HG02943 (cell line): Measurements from ENCODE around the gene FOXI1.
"Not testable (repeated sequence)": the region's sequence is repeated elsewhere in the genome, so short reads cannot be mapped to it uniquely, and the experiment has no call there.

Source experiments
- ATAC-seq: cut with Tn5 transposase; IDR thresholded peaks from one replicate; pipeline ENCODE4 v1.9.1; 2021; ENCODE audit warnings: mild to moderate bottlenecking, low read depth, moderate library complexity; ENCODE audit not compliant: unreplicated experiment

FOXI1 gene

DNA sequence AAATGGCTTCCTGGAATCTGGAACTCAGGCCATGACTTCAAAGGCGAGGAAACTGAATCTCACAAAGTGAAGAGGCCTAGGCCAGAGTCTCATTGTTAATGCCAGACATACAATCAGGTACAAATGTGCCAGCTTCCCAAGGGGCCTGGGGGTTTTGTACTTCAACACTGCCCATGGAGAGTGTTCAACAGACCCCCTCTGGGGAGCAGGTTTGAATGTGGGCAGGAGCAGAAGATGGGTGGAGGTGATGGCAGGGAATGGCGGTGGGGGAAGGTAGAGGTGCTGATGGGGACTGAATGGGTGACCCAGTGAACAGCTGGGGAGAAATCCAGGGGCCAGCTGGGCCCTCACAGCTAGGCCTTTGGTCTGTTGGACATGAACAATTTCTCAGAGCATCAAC is 12.0 kb downstream of the FOXI1 start:
- no peak for ATAC-seq

DNA sequence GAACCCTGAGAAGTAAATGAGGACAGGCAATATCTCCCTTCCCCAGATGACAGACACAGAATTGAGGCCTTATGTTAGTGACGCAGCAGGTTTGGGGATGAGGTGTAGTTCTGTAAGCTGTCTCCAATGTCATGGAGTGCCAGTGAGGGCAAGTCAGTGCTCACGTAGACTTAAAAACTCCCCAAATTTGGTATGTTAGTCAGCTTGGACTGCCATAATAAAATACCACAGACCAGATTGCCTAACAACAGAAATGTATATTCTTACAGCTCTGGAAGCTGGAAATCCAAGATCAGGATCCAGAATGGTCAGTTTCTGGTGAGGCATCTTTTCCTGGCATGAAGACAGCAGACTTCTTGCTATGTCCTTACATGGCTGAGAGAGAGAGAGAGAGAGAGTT is 14.9 kb downstream of the FOXI1 start:
- no peak for ATAC-seq

DNA sequence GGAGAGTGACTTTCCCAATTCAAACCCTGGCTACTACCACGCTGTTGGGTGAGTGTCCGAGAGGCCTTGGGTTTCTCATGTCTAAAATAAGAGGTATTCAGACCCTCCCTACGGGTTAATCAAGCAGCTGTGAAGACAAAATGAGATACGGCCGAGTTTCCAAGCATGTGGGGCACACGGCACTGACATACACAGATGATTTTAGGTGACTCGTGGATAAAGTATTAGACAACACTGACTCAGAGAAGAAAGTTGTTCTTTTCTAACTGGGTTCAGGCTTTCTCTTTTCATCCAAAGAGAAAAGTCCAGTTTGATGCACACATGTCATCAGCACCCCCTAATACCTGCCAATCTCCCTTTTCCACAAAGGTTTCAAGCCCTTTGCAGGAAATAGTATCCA is 15.6 kb downstream of the FOXI1 start:
- ATAC-seq, result no peak

DNA sequence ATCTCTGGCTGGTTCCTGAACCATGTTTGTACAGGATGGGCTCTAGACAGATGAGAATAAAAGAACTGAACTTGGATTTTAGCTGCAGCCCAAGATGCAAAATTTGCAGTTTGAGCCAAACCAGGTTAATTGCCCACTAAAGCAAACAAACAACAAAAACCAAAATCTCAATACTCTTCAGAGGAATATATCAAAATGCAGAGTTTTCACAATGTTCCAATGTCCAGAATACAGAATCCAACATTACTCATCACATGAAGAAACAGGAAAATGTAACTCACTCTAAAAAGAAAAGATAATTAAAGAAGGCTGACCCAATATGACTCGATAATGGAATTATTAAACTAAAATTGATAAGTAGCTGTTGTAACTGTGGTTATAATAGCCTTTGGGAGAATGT is 20.4 kb downstream of the FOXI1 start:
- no peak for ATAC-seq

DNA sequence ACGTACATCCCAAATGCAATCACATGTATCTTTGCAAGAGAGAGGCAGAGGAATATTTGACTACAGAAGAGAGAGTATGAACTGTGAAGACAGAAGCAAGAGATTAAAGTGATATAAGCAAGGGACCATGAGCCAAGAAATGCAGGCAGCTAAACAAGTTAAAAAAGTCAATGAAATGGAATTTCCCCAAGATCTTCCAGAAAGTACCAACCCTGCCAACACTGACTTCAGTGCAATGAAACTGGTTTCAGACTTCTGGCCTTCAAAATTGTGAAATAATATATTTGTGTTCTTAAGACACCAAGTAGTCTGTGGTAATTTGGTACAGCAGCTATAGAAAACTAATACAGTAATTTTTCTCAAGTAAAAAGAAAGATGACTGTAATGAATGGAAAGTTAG is 20.9 kb downstream of the FOXI1 start:
- no peak for ATAC-seq

DNA sequence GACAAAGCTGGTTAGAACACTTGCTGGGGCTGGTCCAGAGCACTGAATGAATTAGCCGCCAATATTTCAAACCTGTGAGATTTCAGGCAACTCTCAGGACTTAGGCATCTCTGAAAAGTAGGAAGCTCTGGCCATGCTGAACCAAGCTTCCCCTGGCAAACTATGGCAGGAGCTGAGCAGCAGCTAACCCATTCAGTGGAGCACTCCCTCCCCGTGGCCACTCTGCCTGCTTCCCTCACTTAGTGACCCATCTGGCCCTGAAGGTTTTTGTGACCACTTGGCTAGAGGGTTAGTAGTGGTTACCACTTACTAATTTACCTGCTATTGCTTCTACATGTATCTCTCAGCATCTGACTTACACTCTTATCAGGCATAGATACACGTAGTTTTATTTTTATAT is 25.5 kb downstream of the FOXI1 start:
- ATAC-seq, result no peak

DNA sequence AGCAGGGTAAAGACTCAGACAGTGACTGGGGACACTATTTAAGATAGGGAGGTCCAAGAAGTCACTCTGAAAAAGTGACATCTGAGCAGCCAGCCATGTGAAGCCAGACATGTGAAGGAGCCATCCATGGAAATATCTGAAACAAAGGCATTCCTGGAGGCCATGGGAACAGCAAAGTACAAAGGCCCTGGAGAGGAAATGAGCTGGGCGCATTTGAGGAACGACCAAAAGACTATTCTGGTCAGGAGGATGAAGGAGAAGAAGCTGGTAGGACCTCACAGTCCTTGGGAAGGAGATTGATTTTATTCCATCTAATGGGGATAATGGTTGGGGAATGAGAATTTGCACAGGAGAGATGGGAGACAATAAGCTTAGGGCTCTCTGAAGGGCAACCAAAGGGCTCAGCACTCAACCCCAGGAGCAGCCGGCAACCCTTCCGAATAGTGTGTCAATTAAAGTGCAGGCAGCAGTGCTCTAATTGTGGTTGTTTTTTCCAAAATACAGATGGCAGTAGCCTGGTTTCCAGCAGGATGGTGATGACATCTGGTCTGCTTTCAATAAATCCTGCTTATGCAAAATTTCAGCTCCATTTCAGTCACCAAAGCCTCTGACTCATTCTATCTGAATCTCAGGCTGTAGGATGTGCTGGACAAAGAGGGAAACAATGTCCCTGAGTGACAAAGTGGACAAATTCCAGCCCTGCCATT is 26.7 kb downstream of the FOXI1 start:
- no peak for ATAC-seq

DNA sequence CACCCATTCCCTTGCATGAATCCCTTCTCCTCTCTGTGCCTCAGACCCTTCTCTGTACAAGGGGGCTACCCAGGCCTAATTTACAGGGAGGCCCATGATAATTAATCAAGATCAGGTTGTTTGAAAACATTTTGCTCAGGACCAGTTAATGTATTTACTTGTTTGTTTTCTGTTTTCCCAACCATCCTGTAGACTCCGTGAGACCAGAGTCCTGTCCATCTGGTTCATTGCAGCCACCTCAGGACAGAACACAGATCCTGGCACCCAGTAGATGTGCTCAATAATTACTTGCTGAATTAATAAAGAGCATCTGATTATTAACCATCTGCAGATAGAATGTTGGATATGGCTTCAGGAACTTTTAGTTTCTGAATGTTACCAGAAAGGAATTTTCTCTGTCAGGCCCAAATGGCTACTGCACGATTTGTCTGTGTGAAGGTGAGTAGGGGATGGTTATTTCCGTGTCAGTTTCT is 27.3 kb downstream of the FOXI1 start:
- no peak for ATAC-seq

DNA sequence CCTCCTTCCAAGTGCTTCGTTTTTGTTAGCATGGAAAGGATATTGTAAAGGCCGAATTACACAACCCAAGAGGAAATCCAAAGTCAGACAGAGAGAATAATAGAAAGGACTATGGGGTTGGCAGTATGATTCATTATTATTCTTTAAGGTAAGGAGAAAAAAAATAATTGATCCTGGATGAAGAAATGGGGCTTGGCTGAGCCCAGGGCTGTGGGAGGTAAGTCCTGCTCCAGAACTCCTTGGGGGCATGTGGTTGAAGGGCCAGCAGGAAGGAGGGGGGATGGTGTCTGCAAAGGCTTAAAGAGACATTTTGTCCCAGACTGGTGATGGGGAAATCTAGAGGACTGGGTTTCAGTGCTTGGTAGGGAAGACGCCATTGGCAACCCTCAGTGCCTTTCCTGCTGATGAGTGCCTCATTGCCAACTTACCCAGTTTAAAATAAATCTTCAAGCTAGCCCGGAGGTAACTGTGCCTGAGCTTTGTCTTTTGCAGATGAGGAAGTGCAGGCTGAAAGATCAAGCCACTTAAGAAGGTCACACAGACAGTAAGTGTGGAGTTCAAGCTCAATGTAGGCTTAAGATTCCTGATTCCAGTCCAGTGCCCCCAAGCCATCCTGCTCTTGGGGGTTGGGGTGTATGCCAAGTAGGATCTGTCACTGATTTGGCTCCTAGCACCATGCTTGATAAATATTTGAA is 30.2 kb downstream of the FOXI1 start:
- ATAC-seq, result no peak

DNA sequence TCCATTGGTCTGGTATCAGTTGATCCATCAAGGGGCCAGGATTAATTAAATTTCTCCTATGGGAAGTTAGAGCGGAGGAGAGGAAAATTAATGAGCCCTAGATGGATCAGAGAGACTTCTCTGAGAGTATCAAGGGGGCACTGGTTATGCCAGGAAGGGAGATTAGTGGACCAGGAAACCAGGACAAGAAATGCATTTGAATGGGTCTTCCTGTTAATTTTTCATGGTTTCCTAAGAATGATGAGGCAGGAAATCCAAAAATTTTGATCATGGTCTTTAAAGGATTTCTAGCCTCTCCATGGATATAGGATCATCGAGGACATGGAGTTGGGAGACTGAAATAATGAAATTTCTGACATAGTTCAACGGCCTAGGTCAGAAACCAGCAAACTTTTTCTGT is 30.8 kb downstream of the FOXI1 start:
- no peak for ATAC-seq

DNA sequence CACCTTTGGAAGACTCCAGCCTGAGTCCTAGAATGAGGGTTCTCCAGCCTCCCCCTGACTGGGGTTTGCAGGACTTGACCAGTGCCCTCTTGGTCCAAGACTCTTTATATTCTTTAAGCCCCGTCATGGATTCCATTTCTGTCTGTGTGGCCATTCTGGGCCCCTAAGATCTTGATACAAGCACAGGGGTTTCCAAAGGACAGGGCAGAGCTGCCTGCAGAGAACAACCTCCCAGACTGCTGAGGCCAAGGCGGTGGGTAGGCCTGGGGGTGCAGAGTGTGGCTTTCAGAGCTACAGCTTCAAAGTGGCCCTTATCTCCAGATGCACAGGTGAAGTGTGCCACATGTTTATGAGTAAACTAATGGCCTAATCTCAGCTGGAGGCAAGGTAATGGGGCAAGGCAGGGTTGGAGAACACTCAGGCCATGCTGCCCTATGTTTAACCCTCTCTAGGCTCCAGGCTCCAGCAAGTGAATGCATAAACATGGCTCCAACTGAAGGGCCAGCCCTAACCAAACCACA is 32.1 kb downstream of the FOXI1 start:
- ATAC-seq, result no peak

DNA sequence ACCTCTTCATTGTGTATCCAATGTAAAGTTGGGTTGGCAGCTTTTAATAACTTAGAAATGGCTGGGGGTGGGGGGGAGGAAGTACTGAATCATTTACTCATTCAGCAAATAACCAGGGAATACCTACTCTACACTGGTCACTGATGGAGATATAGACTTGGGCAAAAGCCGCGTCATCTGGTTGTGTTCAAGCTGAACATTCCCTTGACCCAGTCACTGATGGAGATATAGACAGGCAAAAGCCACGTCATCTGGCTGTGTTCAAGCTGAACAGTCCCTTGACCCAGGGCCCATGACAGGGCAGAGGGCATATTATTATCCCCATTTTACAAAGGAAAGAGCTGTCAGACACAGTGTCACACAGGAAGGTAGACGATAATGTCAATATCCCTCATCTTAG is 32.6 kb downstream of the FOXI1 start:
- no peak for ATAC-seq

DNA sequence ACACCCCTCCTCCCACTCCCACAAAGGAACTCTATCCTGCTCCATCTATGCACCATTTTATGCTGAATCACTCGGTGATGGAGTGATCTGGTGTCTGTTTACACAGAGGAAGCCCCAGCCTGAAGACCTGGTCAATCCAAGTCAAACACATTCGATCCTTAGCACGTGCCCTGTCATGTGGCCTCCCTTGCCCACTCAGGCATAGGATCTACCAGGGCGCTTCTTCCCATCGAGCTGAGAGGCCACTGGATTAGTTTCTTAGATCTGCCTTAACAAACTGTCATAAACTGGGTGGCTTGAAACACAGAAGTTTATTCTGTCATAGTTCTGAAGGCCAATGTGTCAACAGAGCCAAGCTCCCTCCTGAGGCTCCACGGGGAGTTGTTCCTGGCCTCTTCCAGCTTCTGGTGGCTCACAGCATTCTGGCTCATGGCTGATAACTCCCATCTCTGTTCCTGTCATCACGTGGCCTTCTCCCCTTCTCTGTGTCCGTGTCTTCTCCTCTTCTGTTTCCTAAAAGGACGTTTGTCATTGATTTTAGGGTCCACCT is 34.2 kb downstream of the FOXI1 start:
- no peak for ATAC-seq

DNA sequence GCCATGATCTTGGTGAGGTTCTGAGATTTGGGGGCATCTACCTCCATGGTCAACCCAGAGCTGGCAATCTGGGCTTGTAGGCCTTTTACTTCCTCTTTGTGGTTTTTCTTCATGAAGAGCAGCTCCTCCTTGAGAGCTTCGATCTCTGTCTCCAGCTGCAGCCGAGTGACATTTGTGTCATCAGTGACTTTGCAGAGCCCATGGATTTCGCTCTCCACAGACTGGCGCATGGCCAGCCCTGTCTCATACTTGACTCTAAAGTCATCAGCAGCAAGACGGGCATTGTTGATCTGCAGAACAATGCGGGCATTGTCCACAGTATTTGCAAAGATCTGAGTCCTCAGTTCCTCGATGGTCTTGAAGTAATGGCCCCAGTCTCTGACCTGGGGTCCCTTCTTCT is 35.5 kb downstream of the FOXI1 start:
- not testable (repeated sequence) for ATAC-seq

DNA sequence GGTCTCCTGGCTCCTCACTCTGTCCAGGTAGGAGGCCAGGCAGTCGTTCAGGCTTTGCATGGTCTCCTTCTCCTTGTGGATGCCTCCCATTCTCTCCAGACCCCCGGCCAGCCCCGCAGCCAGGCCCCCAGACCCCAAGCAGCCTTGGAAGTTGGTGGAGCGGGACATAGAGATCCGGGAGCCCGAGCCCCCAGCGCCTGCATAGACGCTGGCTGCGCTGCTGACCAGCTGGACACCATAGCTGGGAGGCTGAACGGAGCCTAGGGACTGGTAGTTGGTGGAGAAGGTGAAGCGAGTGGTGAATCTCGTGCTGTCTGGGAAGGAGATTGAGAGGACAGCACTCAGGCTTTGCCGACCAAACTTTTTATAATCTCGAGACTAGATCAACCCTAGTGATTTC is 35.9 kb downstream of the FOXI1 start:
- ATAC-seq, result no peak

DNA sequence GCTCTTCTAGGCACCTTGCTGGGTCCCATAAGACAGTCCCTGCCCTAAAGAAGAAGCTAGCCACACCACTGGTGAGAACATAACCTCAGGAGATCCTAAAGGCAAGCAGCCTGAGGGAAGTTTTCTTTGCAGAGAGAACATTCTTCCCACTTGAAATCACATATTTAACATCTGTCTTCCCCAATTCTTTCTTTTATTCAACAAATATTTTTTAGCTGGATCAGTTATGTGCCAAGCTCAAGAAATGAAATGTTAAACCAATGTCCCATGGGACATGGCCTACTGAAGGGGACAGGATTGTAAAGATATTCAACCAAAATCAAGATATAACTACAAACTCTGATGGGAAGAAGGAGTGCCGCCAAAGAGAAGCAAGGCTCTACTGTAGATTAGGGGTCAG is 36.5 kb downstream of the FOXI1 start:
- ATAC-seq, result no peak

DNA sequence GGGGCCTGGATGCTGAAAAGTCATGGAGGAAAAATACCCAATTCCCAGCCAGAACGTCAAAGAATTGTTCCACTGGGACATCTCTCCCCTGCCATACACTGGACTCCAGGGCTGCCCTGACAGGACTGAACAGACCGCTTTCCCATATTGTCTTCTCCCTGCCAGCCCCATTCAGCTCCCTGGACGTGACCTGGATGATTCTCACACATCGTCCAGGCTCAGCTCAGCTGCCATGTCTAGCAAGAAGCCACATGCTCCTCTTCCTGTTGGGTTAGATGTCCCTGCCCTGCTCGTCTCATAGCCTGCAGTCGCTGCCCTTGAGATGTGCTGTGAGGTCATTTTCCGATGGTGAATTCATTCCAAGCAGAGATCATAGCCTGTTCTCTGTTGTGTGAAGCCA is 37.4 kb downstream of the FOXI1 start:
- ATAC-seq, result no peak

DNA sequence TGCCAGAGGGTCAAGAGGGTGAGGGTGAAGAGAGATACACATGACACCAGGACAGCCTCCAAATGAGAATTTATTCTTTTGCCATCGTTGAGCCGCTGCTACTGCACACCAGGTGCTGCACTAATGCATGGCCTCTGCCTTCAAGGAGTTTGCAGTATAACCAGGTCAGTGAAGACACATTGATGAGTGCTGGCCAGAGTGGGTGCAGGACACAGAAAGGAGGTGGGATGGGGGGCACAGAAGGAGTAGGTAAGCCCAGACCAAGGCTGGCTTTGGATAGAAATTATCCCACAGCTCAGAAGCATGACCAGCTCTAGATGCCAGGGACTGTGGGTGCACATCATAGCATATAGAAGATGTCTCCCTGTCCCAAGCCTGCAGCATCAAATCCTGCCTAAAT is 38.0 kb downstream of the FOXI1 start:
- ATAC-seq, result no peak

DNA sequence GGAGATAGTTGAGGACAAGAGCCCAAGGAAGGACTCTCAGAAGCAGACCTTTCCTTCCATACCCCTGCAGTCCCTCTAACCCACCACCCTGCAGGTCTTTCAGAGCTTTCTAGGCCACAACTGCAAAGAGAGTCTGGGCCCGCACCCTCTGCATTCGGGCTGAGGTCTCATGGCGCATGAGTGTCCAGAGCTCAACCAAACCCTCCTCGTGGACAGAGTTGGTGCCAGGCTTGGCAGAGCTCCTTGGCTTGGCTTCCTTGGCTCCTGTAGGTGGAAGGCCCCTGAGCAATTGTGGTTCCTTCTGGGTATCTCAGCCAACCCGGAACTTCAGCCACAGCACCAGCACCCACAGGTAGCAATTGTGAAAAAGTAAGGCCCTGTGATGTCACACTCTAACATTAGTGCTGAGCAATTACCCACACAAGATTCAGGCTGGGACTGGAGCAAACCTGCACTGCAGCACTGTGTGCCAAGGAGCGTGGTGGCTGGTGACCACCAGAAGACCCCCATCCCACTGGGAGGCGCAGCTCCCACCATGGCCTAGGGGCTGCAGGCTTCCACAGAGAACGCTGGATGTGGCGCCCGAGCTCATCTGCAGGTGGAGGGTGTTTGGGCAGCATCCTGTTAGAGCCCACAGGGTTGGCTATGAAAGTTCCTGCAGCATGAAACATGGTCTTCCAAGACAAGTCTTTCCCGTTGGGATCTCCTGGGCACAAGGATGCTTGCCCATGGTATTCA is 38.8 kb downstream of the FOXI1 start:
- ATAC-seq, result no peak

DNA sequence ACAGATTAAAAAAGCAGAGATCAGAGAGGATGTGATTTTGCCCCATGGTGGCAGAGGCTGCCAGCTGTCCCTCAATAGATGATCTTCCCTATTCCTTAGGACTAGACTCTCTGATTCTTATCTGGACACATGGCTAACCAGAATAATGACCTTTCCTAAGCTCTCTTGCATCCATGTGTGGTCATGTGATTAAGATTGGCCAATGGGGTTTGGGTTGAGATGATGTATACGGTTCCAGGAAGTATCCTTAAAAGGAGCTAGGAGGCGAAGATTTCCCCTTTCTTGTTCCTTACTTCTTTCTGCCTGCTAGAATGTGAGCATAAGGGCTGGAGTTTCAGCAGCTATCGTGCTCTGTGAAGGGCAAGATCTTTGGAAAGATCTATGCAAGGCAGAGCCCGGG is 39.8 kb downstream of the FOXI1 start:
- no peak for ATAC-seq
